Fibroblast of lung (primary cell): ENCODE results near the gene ZNF70. TPM values are rescaled to one million over a fixed set of nuclear protein-coding genes. Genes with fewer than 3 reads are reported as not detected.

ENCODE experiments used
- DNase-seq, 2 donors: peaks; one replicate each; pipeline versions ENCODE4 v3.0.0 to v3.0.0-alpha.2; 2010; ENCODE audit warnings: low read depth in 2 of 2
- H2AFZ ChIP-seq: 2 replicates; pipeline ENCODE4 v1.5.1; 2012; ENCODE audit warnings: low read length, control low read depth, inconsistent platforms
- H3K27ac ChIP-seq: 2 replicates; pipeline ENCODE4 v1.5.1; 2011; ENCODE audit warnings: low read length, control low read depth; ENCODE audit not compliant: insufficient read depth
- H3K27me3 ChIP-seq: 2 replicates; pipeline ENCODE4 v1.5.1; 2011; ENCODE audit warnings: mild to moderate bottlenecking, low read length; ENCODE audit not compliant: control insufficient read depth, insufficient read depth
- H3K36me3 ChIP-seq: 2 replicates; pipeline ENCODE4 v1.5.1; 2011; ENCODE audit warnings: low read length; ENCODE audit not compliant: control insufficient read depth, insufficient read depth
- H3K4me1 ChIP-seq: 2 replicates; pipeline ENCODE4 v1.5.1; 2011; ENCODE audit warnings: low read length; ENCODE audit not compliant: control insufficient read depth, insufficient read depth; ENCODE audit errors: extremely low read depth
- H3K4me2 ChIP-seq: 2 replicates; pipeline ENCODE4 v1.5.1; 2011; ENCODE audit warnings: low read length, control low read depth; ENCODE audit not compliant: insufficient read depth; ENCODE audit errors: extremely low read depth
- H3K4me3 ChIP-seq, 4 experiments: fragments of 200-600 bp in 1 of 4; sonication (generic) in 1 of 4; replicated peaks in 1 of 4; 2 replicates each; pipeline ENCODE4 v1.5.1; 2011 to 2016; ENCODE audit warnings: low read length in 4 of 4, low read depth in 3 of 4, mild to moderate bottlenecking in 3 of 4, control low read depth in 2 of 4, inconsistent platforms in 1 of 4, mixed read lengths in 1 of 4; ENCODE audit not compliant: insufficient read depth in 1 of 4; ENCODE audit errors: control extremely low read depth in 1 of 4
- H3K79me2 ChIP-seq: 2 replicates; pipeline ENCODE4 v1.5.1; 2012; ENCODE audit warnings: mild to moderate bottlenecking, low read length, inconsistent platforms; ENCODE audit not compliant: control insufficient read depth, insufficient read depth
- H3K9ac ChIP-seq: 2 replicates; pipeline ENCODE4 v1.5.1; 2011; ENCODE audit warnings: mild to moderate bottlenecking, low read length, control low read depth; ENCODE audit not compliant: insufficient read depth
- H3K9me3 ChIP-seq: 2 replicates; pipeline ENCODE4 v1.5.1; 2012; ENCODE audit warnings: low read depth, low read length; ENCODE audit not compliant: control insufficient read depth, insufficient read depth
- H4K20me1 ChIP-seq: 2 replicates; pipeline ENCODE4 v1.5.1; 2011; ENCODE audit warnings: low read length; ENCODE audit not compliant: control insufficient read depth, insufficient read depth; ENCODE audit errors: extremely low read depth
- EZH2 ChIP-seq: IDR thresholded peaks from 2 replicates; pipeline ENCODE4 v1.5.1; 2012; ENCODE audit warnings: low read length, control low read depth, mild to moderate bottlenecking; ENCODE audit errors: missing control alignments
- polyA plus RNA-seq, 2 donors: library from polyadenylated mRNA; depleted of rRNA in 1 of 2; stranded (reverse) in 1 of 2; unstranded in 1 of 2; fragments of >200 nt; gene quantifications; 2 replicates each; pipeline ENCODE4 v1.2.1, GENCODE V29; 2011 to 2012; ENCODE audit warnings: missing spikeins in 1 of 2
- total RNA-seq: library from RNA; depleted of rRNA; stranded (reverse); fragments of >200 nt; gene quantifications from 2 replicates; pipeline ENCODE4 v1.2.1, GENCODE V29; 2014
- TF ChIP-seq, protein P1 (sequence below), 2 donors: IDR thresholded peaks in 1 of 2; conservative IDR thresholded peaks in 1 of 2; 1 replicate in 1 of 2; 2 replicates in 1 of 2; pipeline ENCODE4 v1.5.1; 2011 to 2012; ENCODE audit warnings: low read length in 2 of 2, control low read depth in 1 of 2, inconsistent platforms in 1 of 2, low read depth in 1 of 2, mild to moderate bottlenecking in 1 of 2

Gene ZNF70
- total and polyA plus RNA-seq, 2 donors (not counting 1 experiment from before 2014, with no cell fraction given): 1.2 to 3.1 TPM

DNA sequence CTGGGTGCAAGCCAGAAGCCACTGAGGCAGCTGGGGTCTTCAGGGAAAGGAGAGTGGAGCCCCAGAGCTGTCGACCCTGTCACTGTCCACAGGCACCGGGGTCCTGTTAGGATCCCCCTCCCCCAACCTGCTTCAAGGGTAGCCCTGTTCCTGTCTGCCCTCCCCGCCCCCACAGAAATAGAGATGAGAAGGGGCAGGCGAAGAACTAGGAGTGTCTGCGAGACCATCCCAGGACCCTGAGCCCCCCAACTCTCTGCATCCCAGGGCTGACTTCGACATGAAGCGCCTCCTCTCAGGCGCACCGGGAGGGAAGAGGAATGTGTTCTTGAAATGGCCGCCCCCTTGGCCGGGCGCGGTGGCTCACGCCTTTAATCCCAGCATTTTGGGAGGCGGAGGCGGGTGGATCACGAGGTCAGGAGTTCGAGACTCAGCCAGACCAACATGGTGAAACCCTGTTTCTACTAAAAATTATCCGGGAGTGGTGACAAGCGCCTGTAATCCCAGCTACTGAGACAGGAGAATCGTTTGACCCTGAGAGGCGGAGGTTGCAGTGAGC, 607 bp upstream of the ZNF70 start:
- TF ChIP-seq, protein P1, sequence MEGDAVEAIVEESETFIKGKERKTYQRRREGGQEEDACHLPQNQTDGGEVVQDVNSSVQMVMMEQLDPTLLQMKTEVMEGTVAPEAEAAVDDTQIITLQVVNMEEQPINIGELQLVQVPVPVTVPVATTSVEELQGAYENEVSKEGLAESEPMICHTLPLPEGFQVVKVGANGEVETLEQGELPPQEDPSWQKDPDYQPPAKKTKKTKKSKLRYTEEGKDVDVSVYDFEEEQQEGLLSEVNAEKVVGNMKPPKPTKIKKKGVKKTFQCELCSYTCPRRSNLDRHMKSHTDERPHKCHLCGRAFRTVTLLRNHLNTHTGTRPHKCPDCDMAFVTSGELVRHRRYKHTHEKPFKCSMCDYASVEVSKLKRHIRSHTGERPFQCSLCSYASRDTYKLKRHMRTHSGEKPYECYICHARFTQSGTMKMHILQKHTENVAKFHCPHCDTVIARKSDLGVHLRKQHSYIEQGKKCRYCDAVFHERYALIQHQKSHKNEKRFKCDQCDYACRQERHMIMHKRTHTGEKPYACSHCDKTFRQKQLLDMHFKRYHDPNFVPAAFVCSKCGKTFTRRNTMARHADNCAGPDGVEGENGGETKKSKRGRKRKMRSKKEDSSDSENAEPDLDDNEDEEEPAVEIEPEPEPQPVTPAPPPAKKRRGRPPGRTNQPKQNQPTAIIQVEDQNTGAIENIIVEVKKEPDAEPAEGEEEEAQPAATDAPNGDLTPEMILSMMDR (conservative IDR thresholded peaks at IDR 0.05 in 1 of 2, IDR thresholded peaks at IDR 0.05 in 1 of 2; ENCODE audit: low read depth in 1 of 2, low read length in 2 of 2): no peak
- TF ChIP-seq EZH2: no peak
- H3K9ac ChIP-seq: peak overlapping the region; percentile 84
- H3K27me3 ChIP-seq: no peaks in the 10 kb centered on the region
- no peaks in the 10 kb centered on the region for H3K4me1 ChIP-seq
- H3K9me3 ChIP-seq: no peaks in the 10 kb centered on the region
- H4K20me1 ChIP-seq: no peaks in the 10 kb centered on the region
- no peaks in the 10 kb centered on the region for H3K79me2 ChIP-seq
- H3K36me3 ChIP-seq: no peaks in the 10 kb centered on the region
- peak overlapping the region; percentile 56 to 80 (median 74) for H3K4me3 ChIP-seq
- peak overlapping the region; percentile 71 for H3K27ac ChIP-seq
- peak overlapping the region; percentile 87 for H3K4me2 ChIP-seq
- H2AFZ ChIP-seq: peak overlapping the region; percentile 96
- peak in 1 of 2 donors; percentile 34 for DNase-seq

DNA sequence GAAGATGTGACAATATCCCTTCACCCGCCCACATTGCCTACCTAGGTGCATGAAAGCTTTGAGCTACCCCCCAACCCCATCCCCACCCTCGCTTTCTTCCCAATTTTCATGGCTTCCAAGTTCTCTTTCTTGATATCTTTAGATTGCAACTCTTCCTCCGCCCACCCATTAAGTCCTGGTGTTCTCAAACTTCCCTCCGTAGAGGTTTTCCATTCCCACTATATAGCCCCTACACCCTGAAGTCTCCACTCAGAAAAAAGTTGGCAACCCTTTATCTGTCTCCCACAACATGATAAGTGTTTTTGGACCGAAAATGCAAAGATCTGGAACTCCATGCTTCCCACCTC, 572 bp downstream of the ZNF70 start:
- no peak for DNase-seq
- Histone ChIP-seq H3K27me3 (no peaks in the 10 kb centered on the region), H3K79me2 (no peaks in the 10 kb centered on the region), H3K27ac (peak overlapping the region; percentile 42), H2AFZ (peak overlapping the region; percentile 83), H3K4me2 (peak overlapping the region; percentile 99), H3K9ac (peak overlapping the region; percentile 73), H3K36me3 (no peaks in the 10 kb centered on the region), H4K20me1 (no peaks in the 10 kb centered on the region), H3K4me1 (no peaks in the 10 kb centered on the region), H3K9me3 (no peaks in the 10 kb centered on the region), H3K4me3 (peak overlapping the region; percentile 80 to 95 (median 85))
- no peak for TF ChIP-seq EZH2
- TF ChIP-seq, protein P1 (conservative IDR thresholded peaks at IDR 0.05 in 1 of 2, IDR thresholded peaks at IDR 0.05 in 1 of 2; ENCODE audit: low read depth in 1 of 2, low read length in 2 of 2): no peak

DNA sequence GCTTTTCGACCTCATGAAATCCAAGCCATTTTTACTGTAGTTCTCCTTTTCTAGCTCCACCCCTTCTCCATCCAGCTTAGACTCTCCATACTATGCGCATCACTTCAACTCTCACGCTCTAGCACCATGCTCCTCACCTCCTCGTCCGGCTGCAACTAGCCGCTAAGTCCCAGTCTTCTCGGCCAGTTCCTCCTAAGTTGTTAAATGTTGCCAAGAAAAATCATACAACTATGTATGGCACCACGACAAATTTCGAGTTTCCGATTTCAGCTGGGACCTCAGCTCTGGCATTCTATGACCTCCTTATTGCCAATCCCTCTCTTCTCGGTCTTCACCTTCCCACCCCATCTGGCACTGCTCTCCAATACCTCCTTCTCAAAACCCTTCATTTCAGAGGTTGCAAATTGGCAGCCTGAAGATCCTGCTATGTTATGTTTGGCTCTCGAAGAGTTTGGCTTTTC, 1.0 kb downstream of the ZNF70 start:
- H3K4me2 ChIP-seq: peak overlapping the region; percentile 99
- no peak for TF ChIP-seq EZH2
- TF ChIP-seq, protein P1 (conservative IDR thresholded peaks at IDR 0.05 in 1 of 2, IDR thresholded peaks at IDR 0.05 in 1 of 2; ENCODE audit: low read depth in 1 of 2, low read length in 2 of 2): no peak
- peak in 1 of 2 donors; percentile 25 for DNase-seq

More for the DNA sequence above, 1.0 kb downstream of the ZNF70 start:
- Histone ChIP-seq H3K36me3 (no peaks in the 10 kb centered on the region), H3K27ac (no peak overlapping the region), H4K20me1 (no peaks in the 10 kb centered on the region), H2AFZ (no peak overlapping the region), H3K79me2 (no peaks in the 10 kb centered on the region), H3K9ac (no peak overlapping the region), H3K4me3 (peak overlapping the region; percentile 80 to 95 (median 85)), H3K4me1 (no peaks in the 10 kb centered on the region), H3K27me3 (no peaks in the 10 kb centered on the region), H3K9me3 (no peaks in the 10 kb centered on the region)
